ENCODE results near the gene SLC25A38. TPM values are rescaled to one million over a fixed set of nuclear protein-coding genes. Genes with fewer than 3 reads are reported as not detected.

Gene SLC25A38
- total RNA-seq, 1 experiment from 2014 or later = 48.2 TPM

- Histone ChIP-seq H3T11ph (ENCODE audit: low read length) (no peak overlapping the region), H3K27me3 (ENCODE audit: insufficient read depth, low read length) (no peaks in the 10 kb centered on the region), H4K20me1 (ENCODE audit: control insufficient read depth, insufficient read depth, insufficient read length) (no peaks in the 10 kb centered on the region), H3K4me1 (ENCODE audit: insufficient read depth, low read length) (no peaks in the 10 kb centered on the region; the same call in 1 of the 2 replicates), H4K91ac (ENCODE audit: insufficient read length, low read depth, low read length) (no peak overlapping the region), H3K23ac (ENCODE audit: insufficient read length, low read depth, low read length) (no peak overlapping the region), H3K79me2 (ENCODE audit: insufficient read depth, low read length) (no peaks in the 10 kb centered on the region), H3K9ac (ENCODE audit: extremely low read depth, insufficient read length, low read length) (no peak overlapping the region), H4K5ac (ENCODE audit: insufficient read length, low read depth, low read length) (no peak overlapping the region), H2BK15ac (ENCODE audit: low read depth, low read length) (no peak overlapping the region), H2BK120ac (ENCODE audit: low read depth, low read length, poor library complexity, severe bottlenecking) (no peak overlapping the region), H3K4ac (ENCODE audit: low read depth, low read length) (no peak overlapping the region), H3K4me2 (ENCODE audit: insufficient read depth, insufficient read length, low read length) (no peak overlapping the region), H3K56ac (ENCODE audit: insufficient read length, low read depth, low read length) (no peak overlapping the region), H3K18ac (ENCODE audit: insufficient read length, low read depth, low read length) (no peak overlapping the region), H2AFZ (ENCODE audit: low read length) (no peak overlapping the region), H4K8ac (replicated peaks; ENCODE audit: insufficient read length, low read depth, low read length) (no peak overlapping the region), H3K79me1 (ENCODE audit: insufficient read depth, low read depth, low read length, poor library complexity, severe bottlenecking) (no peaks in the 10 kb centered on the region), H3K14ac (ENCODE audit: insufficient read depth, low read length) (no peak overlapping the region), H2AK5ac (ENCODE audit: insufficient read length, low read length) (no peak overlapping the region), H2BK20ac (ENCODE audit: low read depth, low read length, poor library complexity, severe bottlenecking) (no peak overlapping the region), H3K27ac (ENCODE audit: insufficient read length, low read depth, low read length) (no peak overlapping the region), H3K23me2 (ENCODE audit: insufficient read length, low read depth, low read length, poor library complexity, severe bottlenecking) (no peaks in the 10 kb centered on the region), H2BK12ac (ENCODE audit: insufficient read length, low read depth, low read length) (no peak overlapping the region), H3K9me3 (ENCODE audit: control insufficient read depth, low read depth, low read length) (no peaks in the 10 kb centered on the region), H2BK5ac (ENCODE audit: insufficient read length, low read length) (no peak overlapping the region)
- no peak for TF ChIP-seq CTCF (conservative IDR thresholded peaks at IDR 0.05)
- Mint-ChIP-seq H3K4me3 (no peak overlapping the region), H3K27ac (no peak overlapping the region), H3K27me3 (ENCODE audit: low read depth) (peaks cover 2% of the 10 kb centered on the region), H3K4me1 (peaks cover 18 to 20% of the 10 kb centered on the region in 2 experiments), H3K36me3 (ENCODE audit: insufficient read depth in 1 of 3, low read depth in 3 of 3) (peaks cover 0 to 10% (median 2%) of the 10 kb centered on the region in 3 experiments; a peak in 2 of 7 replicates), H3K9me3 (peaks cover 3 to 4% of the 10 kb centered on the region in 2 experiments; a peak in 4 of 5 replicates)
- DNase-seq = no peak
These were observed 49.6 kb upstream of the SLC25A38 start for GRCh38 chr3:39333607-39334006.

Data from H9 (cell line).